ENCODE measurements around the gene MED28.
"Not testable (repeated sequence)": the region's sequence is repeated elsewhere in the genome, so short reads cannot be mapped to it uniquely, and the experiment has no call there.

The MED28 gene, protein sequence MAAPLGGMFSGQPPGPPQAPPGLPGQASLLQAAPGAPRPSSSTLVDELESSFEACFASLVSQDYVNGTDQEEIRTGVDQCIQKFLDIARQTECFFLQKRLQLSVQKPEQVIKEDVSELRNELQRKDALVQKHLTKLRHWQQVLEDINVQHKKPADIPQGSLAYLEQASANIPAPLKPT

GRCh38 chr4:17614416-17615299, at the start of gene MED28:
MED28 (plus strand) TSS chr4:17614641; CDS start chr4:17614655, 14 bp downstream.
- peak; percentile 97 for DNase-seq

DNA sequence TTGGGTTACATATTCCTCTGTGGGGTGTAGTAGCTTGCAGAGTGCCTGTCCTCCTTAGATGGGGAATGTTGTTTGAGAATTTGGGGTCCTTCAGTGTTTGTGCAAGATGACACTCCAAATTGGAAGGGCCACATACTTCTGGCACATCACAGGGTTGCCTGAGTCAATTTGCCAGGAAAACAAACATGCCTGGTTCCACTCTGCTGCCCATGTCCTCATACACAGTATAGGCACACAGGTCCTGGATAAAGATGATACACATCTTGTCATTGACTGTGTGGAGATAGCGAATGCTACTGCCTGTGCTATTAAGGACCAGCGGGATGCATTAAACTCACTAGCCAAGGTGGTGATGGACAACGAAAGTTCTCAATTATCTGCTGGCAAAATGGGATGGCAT, 48.6 kb upstream of the MED28 start:
- no peak for DNase-seq

DNA sequence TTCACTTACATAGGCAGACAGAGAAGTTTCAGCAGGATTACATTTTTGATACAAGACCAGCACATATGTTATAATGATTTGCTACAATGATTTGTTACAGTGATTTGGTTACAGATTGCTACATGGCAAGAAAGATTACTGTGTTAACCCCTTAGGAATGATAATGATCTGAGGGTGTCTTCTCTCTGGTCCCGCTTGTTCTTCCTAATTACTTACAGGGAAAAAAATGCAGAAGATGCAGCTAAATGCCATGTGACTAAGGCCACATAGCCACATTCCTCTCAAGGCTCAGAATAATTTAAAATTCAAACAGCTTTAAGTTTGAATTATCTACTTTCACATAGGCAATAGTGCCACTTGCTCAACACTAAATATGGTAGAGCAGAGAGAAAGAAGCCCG, 47.2 kb upstream of the MED28 start:
- no peak for DNase-seq

GRCh38 chr4:17574206-17574605, 40.2 kb upstream of the MED28 start:
- DNase-seq = no peak

DNA sequence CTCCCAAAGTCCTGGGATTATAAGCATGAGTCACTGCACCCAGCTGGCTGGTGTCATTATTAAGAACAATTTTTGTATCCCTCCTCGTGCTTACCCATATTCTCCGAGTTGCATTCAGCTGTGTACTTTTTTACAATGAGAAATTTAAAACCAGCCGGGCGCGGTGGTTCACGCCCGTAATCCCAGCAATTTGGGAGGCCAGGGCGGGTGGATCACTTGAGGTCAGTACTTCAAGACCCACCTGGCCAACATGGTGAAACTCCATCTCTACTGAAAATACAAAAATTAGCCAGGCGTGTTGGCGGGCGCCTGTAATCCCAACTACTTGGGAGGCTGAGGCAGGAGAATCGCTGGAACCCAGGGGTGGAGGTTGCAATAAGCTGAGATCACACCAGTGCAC, 39.3 kb upstream of the MED28 start:
- not testable (repeated sequence) for DNase-seq

DNA sequence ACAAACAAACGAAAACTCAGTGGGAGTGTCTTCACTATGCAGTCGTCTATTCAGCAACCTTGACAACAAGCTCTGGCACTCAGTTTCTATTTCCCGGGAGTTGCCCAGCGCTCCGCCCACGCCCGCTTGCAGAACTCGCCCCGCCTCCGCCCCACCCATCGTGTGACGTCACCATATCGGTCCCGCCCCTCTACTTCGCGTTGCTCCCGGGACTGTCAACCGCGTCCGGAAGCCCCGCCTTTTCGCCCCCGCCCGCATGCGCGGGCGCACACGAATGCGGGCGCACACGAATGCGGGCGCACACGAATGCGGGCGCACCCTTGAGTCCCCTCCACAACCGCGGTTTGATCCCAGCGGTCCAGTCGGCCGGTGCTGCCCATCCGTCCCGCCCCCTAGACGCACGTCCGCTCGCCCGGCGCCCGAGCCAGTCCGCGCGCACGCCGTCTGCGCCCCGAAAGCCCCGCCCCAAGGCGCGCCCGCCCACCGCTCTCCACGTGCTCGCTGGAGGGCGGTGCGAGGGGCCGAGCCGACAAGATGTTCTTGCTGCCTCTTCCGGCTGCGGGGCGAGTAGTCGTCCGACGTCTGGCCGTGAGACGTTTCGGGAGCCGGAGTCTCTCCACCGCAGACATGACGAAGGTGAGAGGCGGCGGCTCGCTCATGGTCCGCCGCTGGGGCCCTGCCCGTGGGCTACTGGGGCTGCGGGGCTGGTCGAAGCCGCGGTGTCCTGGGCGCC, 37.3 kb upstream of the MED28 start, which contains the start of gene LAP3:
LAP3 (plus strand) TSS at position 267 of the 733 bp plus-strand sequence; CDS start at position 535, 268 bp downstream.
- DNase-seq = peak; percentile 99

DNA sequence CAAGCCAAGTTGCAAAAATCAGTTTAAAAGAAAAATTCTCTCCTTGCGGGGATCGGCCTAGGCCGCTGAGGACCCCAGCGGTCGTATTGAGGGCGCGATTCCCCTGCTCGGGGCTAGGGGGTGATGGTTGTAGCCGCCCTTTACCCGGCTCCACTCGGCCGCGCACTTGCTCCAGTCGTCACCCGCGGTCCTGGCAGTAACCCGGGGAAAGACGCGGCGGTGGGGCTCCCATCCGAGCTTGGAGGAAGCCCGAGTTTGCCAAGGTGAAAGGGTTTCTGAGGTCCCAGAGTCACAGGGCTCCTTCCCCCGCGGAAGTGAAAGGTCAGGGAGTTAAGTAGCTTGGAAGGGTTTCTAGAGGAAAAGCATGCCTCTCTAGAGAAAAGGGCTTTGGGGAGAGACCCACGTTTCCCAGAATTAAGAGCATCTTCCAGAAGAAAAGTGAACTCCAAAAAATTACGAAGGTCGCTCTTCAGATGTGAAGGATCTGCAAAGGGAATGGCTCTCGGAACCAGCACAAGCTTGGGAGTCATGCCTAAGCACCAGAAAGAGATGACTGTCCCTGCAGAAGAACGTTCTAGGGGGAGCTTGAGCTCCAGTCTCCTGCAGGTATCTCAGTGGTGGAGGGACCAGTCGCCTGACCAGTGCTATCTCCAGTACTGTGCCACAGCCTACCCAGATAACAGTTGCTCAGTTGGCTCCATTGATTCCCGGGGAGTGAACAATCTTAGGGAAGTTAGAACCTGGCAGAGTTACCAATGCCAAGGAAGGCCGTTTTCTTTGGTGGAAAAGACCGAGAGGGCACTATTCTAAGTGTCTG, 36.6 kb upstream of the MED28 start:
- DNase-seq = peak; percentile 50

GRCh38 chr4:17578482-17578891, 36.0 kb upstream of the MED28 start:
- peak; percentile 5 for DNase-seq

DNA sequence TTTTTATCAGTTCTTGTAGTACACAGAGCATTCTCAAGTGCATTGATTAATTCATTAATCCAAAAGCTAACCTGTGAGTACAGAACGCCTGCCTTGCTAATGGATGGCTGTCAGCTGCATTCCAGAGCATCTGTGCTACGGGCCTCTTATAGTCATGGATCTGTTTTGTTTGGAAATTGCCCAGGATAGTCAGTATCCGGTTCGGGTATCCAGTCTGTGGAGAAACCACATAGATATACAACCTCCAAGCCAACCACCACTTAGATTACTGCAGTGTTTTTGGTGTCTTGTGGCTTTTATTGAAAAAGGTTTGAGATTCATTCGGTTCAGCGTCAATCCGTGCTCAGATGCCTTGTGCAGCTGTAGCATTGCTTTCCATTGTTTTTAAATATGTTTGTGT, 33.5 kb upstream of the MED28 start:
- DNase-seq = no peak

DNA sequence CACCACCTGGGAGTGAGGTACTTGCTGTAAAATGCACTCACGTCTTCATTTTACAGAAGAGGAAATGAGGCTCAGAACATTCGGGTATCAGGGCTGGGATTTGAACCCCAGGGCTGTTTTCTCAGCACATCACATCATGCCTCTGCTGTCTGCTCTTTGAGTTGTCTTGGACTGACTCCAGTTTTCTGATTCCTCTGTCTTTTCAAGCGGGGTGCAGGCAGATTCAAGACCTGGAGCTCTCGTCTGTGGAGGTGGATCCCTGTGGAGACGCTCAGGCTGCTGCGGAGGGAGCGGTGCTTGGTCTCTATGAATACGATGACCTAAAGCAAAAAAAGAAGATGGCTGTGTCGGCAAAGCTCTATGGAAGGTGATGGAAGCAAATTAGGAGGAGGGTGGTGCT, 31.2 kb upstream of the MED28 start:
- no peak for DNase-seq

- no peak for DNase-seq
Observed at GRCh38 chr4:17583941-17584340, 30.5 kb upstream of the MED28 start.

DNA sequence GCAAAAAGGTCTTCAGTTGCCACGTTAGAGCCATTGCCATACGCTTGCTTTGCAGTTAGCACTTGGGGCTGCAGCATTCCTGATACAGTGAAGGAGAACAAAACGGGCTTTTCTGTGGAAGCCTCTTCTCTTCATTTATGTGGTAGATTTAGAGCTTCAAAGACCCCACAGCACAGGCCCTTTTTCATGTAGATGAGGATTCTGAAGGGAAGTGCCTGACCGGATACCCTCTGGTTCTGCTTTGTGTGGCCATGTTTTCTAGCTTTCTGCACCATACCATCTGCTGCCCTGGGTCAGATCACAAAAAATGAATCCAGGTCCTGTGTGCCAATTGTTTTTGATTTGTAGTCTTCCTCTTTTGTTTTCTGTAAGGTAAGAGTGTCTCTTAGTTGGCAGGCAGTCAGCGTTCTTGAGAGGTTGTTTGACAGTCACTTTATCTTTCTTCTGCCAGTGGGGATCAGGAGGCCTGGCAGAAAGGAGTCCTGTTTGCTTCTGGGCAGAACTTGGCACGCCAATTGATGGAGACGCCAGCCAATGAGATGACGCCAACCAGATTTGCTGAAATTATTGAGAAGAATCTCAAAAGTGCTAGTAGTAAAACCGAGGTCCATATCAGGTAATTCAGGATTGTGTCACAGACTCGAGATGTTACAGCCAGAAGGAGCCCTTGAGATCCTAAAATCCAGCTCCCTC, 29.8 kb upstream of the MED28 start:
- no peak for DNase-seq

DNA sequence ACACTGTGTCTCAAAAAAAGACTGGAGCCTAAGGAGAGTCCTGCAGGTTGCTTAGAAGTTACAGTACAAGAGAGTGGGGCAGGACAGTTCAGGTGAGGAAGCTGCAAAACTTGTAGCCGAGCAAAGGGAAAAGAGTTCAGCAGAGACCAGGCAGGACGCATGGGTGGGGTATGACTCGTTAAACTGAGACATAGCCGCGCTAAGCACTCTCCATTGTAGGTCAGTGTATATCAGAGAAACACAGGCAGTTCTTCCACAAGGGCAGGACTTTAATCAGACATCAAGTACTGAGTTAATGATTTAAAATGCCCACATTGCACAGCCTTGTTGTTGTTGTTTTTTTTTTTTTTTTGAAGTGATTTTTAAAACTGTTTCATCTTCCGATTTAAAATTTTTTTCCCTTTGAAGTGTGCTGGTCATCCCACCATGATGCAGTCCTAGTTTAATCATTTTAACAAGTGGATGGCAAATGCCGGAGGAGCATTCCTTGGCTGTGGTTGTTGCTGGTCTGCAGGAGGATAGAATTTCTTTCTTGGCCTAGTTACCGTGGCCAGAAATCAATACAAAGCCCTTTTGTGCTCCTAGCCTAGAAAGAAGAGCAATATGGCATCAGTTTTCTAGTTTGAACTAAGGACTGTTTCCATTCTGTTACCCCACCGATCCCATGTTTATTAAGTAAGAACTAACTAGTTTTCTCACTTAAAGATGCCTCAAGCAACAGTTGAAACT, 27.2 kb upstream of the MED28 start:
- no peak for DNase-seq

- no peak for DNase-seq
Observed at GRCh38 chr4:17589355-17589754, 25.1 kb upstream of the MED28 start.

DNA sequence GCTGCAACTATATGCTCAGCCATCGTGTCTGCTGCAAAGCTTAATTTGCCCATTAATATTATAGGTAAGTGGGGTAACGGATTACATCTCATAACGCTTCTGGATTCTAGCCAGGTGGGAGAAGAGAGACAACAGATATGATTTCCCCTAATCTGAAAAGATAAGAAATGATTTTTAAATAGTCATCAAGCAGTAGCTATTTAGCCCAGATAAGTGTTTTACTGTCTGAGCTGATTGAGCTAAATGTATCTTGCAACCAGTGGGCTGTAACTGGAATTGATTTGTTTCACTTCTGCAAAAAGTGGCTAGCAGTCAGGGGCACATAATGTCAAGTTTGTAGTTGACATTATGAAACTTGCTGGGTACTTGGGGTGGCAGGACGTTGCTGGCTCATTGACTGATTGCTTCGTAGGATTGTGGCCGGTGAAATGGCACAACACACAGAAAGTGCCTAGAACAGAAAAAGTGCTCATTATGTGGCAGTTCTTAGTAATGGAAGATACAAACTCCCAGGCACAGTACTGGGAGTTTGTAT, 18.9 kb upstream of the MED28 start:
- no peak for DNase-seq

DNA sequence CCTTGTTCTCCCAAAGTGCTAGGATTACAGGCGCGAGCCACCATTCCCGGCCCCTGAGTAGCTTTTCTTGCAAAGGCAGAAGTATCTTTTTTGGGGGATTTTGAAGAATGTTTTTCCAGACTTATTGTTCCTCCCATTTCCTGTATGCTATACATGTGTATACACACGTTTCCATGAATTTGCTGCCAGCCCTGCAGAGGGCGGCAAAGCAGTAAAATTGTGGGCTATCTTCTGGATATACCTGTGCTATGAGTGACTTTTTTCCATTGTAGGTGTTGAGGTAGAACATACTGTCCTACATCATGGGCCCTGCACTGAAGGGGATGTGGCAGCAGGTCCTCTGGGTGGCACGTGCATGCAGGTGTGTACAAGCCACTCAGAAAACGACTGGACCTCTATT, 16.9 kb upstream of the MED28 start:
- DNase-seq = peak; percentile 6

- no peak for DNase-seq
Observed at GRCh38 chr4:17599826-17600225, 14.6 kb upstream of the MED28 start.

GRCh38 chr4:17605236-17605635, 9.2 kb upstream of the MED28 start:
- DNase-seq = no peak

- DNase-seq = no peak
Observed at GRCh38 chr4:17613761-17614415, 553 bp upstream of the MED28 start.

- no peak for DNase-seq
Observed at GRCh38 chr4:17616283-17616682, 1.8 kb downstream of the MED28 start.

GRCh38 chr4:17618926-17619325, 4.5 kb downstream of the MED28 start:
- no peak for DNase-seq

Data from activated CD4-positive, alpha-beta T cell treated with anti-CD3 and anti-CD28 coated beads for 48 hours (primary cell).